Measurements from ENCODE around the gene CDC5L. TPM values are rescaled to one million over a fixed set of nuclear protein-coding genes. Genes with fewer than 3 reads are reported as not detected.

CDC5L gene
- total RNA-seq, 1 experiment from 2014 or later: 23.8 TPM

- POLR2A ChIA-PET: no interaction called here
- no peak for TF ChIP-seq CTCF (IDR thresholded peaks at IDR 0.05; ENCODE audit: insufficient read depth in 1 of 2, low read depth in 1 of 2, low read length in 1 of 2, severe bottlenecking in 1 of 2, unreplicated experiment in 1 of 2)
- H3K9me3 Mint-ChIP-seq (ENCODE audit: unreplicated experiment): no peaks in the 10 kb centered on the region
- no peaks in the 10 kb centered on the region for H3K4me1 Mint-ChIP-seq (ENCODE audit: low read depth, unreplicated experiment)
- peaks cover 24% of the 10 kb centered on the region for H3K36me3 Mint-ChIP-seq (ENCODE audit: insufficient read depth, unreplicated experiment)
- intact Hi-C loops (cut with micrococcal nuclease; ENCODE audit: unreplicated experiment): no loop called here
- Histone ChIP-seq H3K36me3 (ENCODE audit: control insufficient read depth, insufficient read depth, low read length) (no peaks in the 10 kb centered on the region), H3K4me1 (no peaks in the 10 kb centered on the region), H3K4me3 (ENCODE audit: low read depth, low read length) (no peak overlapping the region), H3K27me3 (replicated peaks; ENCODE audit: control insufficient read depth, insufficient read depth, low read length) (no peaks in the 10 kb centered on the region), H3K9me3 (no peaks in the 10 kb centered on the region)
- no peak overlapping the region for H3K4me3 Mint-ChIP-seq (ENCODE audit: unreplicated experiment)
- no peak for DNase-seq
- H3K27ac Mint-ChIP-seq (ENCODE audit: unreplicated experiment): no peak overlapping the region
- CTCF ChIA-PET: no interaction called here
- no TSS peak for BruUV-seq (replicated peaks)
- H3K27me3 Mint-ChIP-seq (ENCODE audit: insufficient read depth, unreplicated experiment): no peaks in the 10 kb centered on the region
Measured at GRCh38 chr6:44432726-44433125, 45.2 kb downstream of the CDC5L start.

GRCh38 chr6:44435500-44435899 lies 48.0 kb downstream of the CDC5L start:
- Mint-ChIP-seq H3K4me1 (ENCODE audit: low read depth, unreplicated experiment) (no peaks in the 10 kb centered on the region), H3K27me3 (ENCODE audit: insufficient read depth, unreplicated experiment) (no peaks in the 10 kb centered on the region), H3K27ac (ENCODE audit: unreplicated experiment) (no peak overlapping the region), H3K9me3 (ENCODE audit: unreplicated experiment) (peaks cover under 1% of the 10 kb centered on the region), H3K36me3 (ENCODE audit: insufficient read depth, unreplicated experiment) (peaks cover 24% of the 10 kb centered on the region), H3K4me3 (ENCODE audit: unreplicated experiment) (no peak overlapping the region)
- Histone ChIP-seq H3K36me3 (ENCODE audit: control insufficient read depth, insufficient read depth, low read length) (no peaks in the 10 kb centered on the region), H3K9me3 (no peaks in the 10 kb centered on the region), H3K27me3 (replicated peaks; ENCODE audit: control insufficient read depth, insufficient read depth, low read length) (no peaks in the 10 kb centered on the region), H3K4me1 (no peaks in the 10 kb centered on the region), H3K4me3 (ENCODE audit: low read depth, low read length) (no peak overlapping the region)
- DNase-seq: no peak
- no peak for TF ChIP-seq CTCF (IDR thresholded peaks at IDR 0.05; ENCODE audit: insufficient read depth in 1 of 2, low read depth in 1 of 2, low read length in 1 of 2, severe bottlenecking in 1 of 2, unreplicated experiment in 1 of 2)
- POLR2A ChIA-PET: no interaction called here
- CTCF ChIA-PET: interaction anchor here (0.5 kb wide), 1 partner anchor 103 kb away, joined by 3 read pairs; no protein-coding TSS in a partner anchor
- BruUV-seq (replicated peaks): no TSS peak
- intact Hi-C loops (cut with micrococcal nuclease; ENCODE audit: unreplicated experiment): no loop called here

GRCh38 chr6:44438827-44439226 lies 51.3 kb downstream of the CDC5L start:
- DNase-seq: no peak
- ChIA-PET CTCF (no interaction called here), POLR2A (interaction anchor here (0.6 kb wide), 1 partner anchor 669 kb away, joined by 7 read pairs; no protein-coding TSS in a partner anchor)
- H3K4me3 Mint-ChIP-seq (ENCODE audit: unreplicated experiment): no peak overlapping the region
- H3K4me1 ChIP-seq: no peaks in the 10 kb centered on the region
- TF ChIP-seq CTCF (IDR thresholded peaks at IDR 0.05; ENCODE audit: insufficient read depth in 1 of 2, low read depth in 1 of 2, low read length in 1 of 2, severe bottlenecking in 1 of 2, unreplicated experiment in 1 of 2): no peak
- intact Hi-C loops (cut with micrococcal nuclease; ENCODE audit: unreplicated experiment): no loop called here
- H3K4me3 ChIP-seq (ENCODE audit: low read depth, low read length): no peak overlapping the region
- peaks cover 3% of the 10 kb centered on the region; the same call in 1 of the 2 replicates for H3K9me3 ChIP-seq
- no peaks in the 10 kb centered on the region for H3K36me3 ChIP-seq (ENCODE audit: control insufficient read depth, insufficient read depth, low read length)
- peaks cover 24% of the 10 kb centered on the region for H3K9me3 Mint-ChIP-seq (ENCODE audit: unreplicated experiment)
- no peak overlapping the region for H3K27ac Mint-ChIP-seq (ENCODE audit: unreplicated experiment)
- H3K27me3 ChIP-seq (replicated peaks; ENCODE audit: control insufficient read depth, insufficient read depth, low read length): no peaks in the 10 kb centered on the region
- BruUV-seq (replicated peaks): no TSS peak
- no peaks in the 10 kb centered on the region for H3K4me1 Mint-ChIP-seq (ENCODE audit: low read depth, unreplicated experiment)
- H3K27me3 Mint-ChIP-seq (ENCODE audit: insufficient read depth, unreplicated experiment): no peaks in the 10 kb centered on the region
- H3K36me3 Mint-ChIP-seq (ENCODE audit: insufficient read depth, unreplicated experiment): peaks cover 38% of the 10 kb centered on the region
